K562 (cell line): ENCODE data around the gene ATP5F1D. TPM values are rescaled to one million over a fixed set of nuclear protein-coding genes. Genes with fewer than 3 reads are reported as not detected.

Experiments
- CBFB ChIP-seq: sonication (generic); formaldehyde crosslinking; IDR thresholded peaks from 2 replicates; pipeline ENCODE4 v1.4.0; 2020; ENCODE audit warnings: mild to moderate bottlenecking, missing genetic modification reagents
- CBX3 ChIP-seq, 2 experiments: IDR thresholded peaks; 1 replicate in 1 of 2; 2 replicates in 1 of 2; pipeline ENCODE4 v1.6.1; 2012; ENCODE audit warnings: inconsistent platforms in 2 of 2, low read length in 2 of 2, borderline replicate concordance in 1 of 2, control low read depth in 1 of 2
- COPS2 ChIP-seq: fragments of 450-650 bp; conservative IDR thresholded peaks from 2 replicates; pipeline ENCODE4 v1.6.1; 2016; ENCODE audit warnings: mild to moderate bottlenecking, moderate library complexity
- DPF2 ChIP-seq: fragments of 450-650 bp; IDR thresholded peaks from 2 replicates; pipeline ENCODE4 v1.6.1; 2016
- EP400 ChIP-seq: fragments of 450-650 bp; IDR thresholded peaks from 2 replicates; pipeline ENCODE4 v1.6.1; 2017; ENCODE audit warnings: antibody characterized with exemption, mild to moderate bottlenecking, moderate library complexity
- ETS1 ChIP-seq: conservative IDR thresholded peaks from 2 replicates; pipeline ENCODE4 v1.6.1; 2011; ENCODE audit warnings: low read depth, mild to moderate bottlenecking, low read length; ENCODE audit not compliant: control insufficient read depth
- ETV1 ChIP-seq: fragments of 450-650 bp; conservative IDR thresholded peaks from 2 replicates; pipeline ENCODE4 v1.6.1; 2016; ENCODE audit warnings: missing genetic modification characterization, control low read depth, low read depth, missing compliant biosample characterization
- FOXO4 ChIP-seq: fragments of 450-650 bp; formaldehyde crosslinking; IDR thresholded peaks from 2 replicates; pipeline ENCODE4 v1.4.0; 2020; ENCODE audit warnings: mild to moderate bottlenecking, moderate library complexity
- GTF2B ChIP-seq: IDR thresholded peaks from 2 replicates; pipeline ENCODE4 v1.6.1; 2011; ENCODE audit not compliant: insufficient read length; ENCODE audit errors: extremely low read depth
- HDAC1 ChIP-seq, 2 experiments: fragments of 450-650 bp; IDR thresholded peaks; 2 replicates each; pipeline ENCODE4 v1.6.1; 2016 to 2017; ENCODE audit warnings: inconsistent platforms in 1 of 2, mild to moderate bottlenecking in 1 of 2, moderate library complexity in 1 of 2
- LCOR ChIP-seq: sonication (generic); formaldehyde crosslinking; IDR thresholded peaks from 2 replicates; pipeline ENCODE4 v1.8.0; 2022; ENCODE audit warnings: mild to moderate bottlenecking, missing genetic modification reagents
- MEF2D ChIP-seq: conservative IDR thresholded peaks from 2 replicates; pipeline ENCODE4 v1.6.1; 2016; ENCODE audit warnings: low read depth, missing genetic modification characterization, missing compliant biosample characterization
- NRF1 ChIP-seq, 2 experiments: fragments of 450-650 bp; IDR thresholded peaks in 1 of 2; conservative IDR thresholded peaks in 1 of 2; 2 replicates each; pipeline ENCODE4 v1.6.1; 2014; ENCODE audit warnings: mild to moderate bottlenecking in 2 of 2
- PKNOX1 ChIP-seq: fragments of 450-650 bp; IDR thresholded peaks from 2 replicates; pipeline ENCODE4 v1.6.1; 2016
- PURB ChIP-seq: sonication (generic); formaldehyde crosslinking; IDR thresholded peaks from 2 replicates; pipeline ENCODE4 v1.9.0; 2021; ENCODE audit warnings: low read depth, mild to moderate bottlenecking, missing genetic modification reagents
- RBM14 ChIP-seq: fragments of 200-400 bp; formaldehyde crosslinking; IDR thresholded peaks from 2 replicates; pipeline ENCODE4 v1.6.1; 2018; ENCODE audit warnings: low read depth, mild to moderate bottlenecking, low read length, moderate library complexity, borderline replicate concordance; ENCODE audit not compliant: insufficient read depth
- SAP30 ChIP-seq: fragments of 200-600 bp; sonication (generic); IDR thresholded peaks from 2 replicates; pipeline ENCODE4 v1.6.1; 2012; ENCODE audit warnings: borderline replicate concordance, low read depth, mild to moderate bottlenecking, moderate library complexity, low read length, control low read depth, inconsistent platforms; ENCODE audit not compliant: insufficient read depth, poor library complexity, severe bottlenecking
- ZFX ChIP-seq: sonication (generic); formaldehyde crosslinking; IDR thresholded peaks from 2 replicates; pipeline ENCODE4 v1.8.0; 2022; ENCODE audit warnings: mild to moderate bottlenecking, missing genetic modification reagents, moderate library complexity
- ZNF184 ChIP-seq: sonication (generic); formaldehyde crosslinking; IDR thresholded peaks from 2 replicates; pipeline ENCODE4 v1.5.0; 2020; ENCODE audit warnings: missing genetic modification reagents
- ZNF239 ChIP-seq: fragments of 250-450 bp; sonication (Bioruptor Pico); IDR thresholded peaks from 2 replicates; pipeline ENCODE4 v1.4.0; 2020; ENCODE audit warnings: mild to moderate bottlenecking
- ZNF277 ChIP-seq: fragments of 250-450 bp; sonication (Bioruptor Pico); IDR thresholded peaks from 2 replicates; pipeline ENCODE4 v1.8.0; 2022; ENCODE audit warnings: inconsistent platforms, mild to moderate bottlenecking, moderate library complexity, borderline replicate concordance
- ZNF696 ChIP-seq: fragments of 250-450 bp; sonication (Bioruptor Pico); conservative IDR thresholded peaks from 2 replicates; pipeline ENCODE4 v1.4.0; 2020; ENCODE audit warnings: mild to moderate bottlenecking, moderate library complexity
- ZNF717 ChIP-seq: fragments of 250-450 bp; sonication (Bioruptor Pico); IDR thresholded peaks from 2 replicates; pipeline ENCODE4 v1.5.0; 2021
- polyA plus RNA-seq, 8 experiments: library from polyadenylated mRNA; depleted of rRNA in 4 of 8; stranded (reverse) in 5 of 8; unstranded in 3 of 8; fragments of >200 nt; fragmentation: Nextera tagmentation in 2 of 8; fragmentation: Illumina TruSeq in 1 of 8; extraction: Ambion mirVana in 2 of 8; extraction: Trizol in 1 of 8; gene quantifications; 2 replicates each; pipeline versions ENCODE4 v1.2.1 to v1.2.3, GENCODE V29; 2011 to 2014; ENCODE audit warnings: inconsistent platforms in 1 of 8, missing spikeins in 1 of 8
- total RNA-seq, 7 experiments: library from RNA; depleted of rRNA in 6 of 7; stranded (reverse); fragments of >200 nt in 6 of 7; fragmentation: Illumina TruSeq in 2 of 7; extraction: Trizol in 2 of 7; gene quantifications; 2 replicates each; pipeline versions ENCODE4 v1.2.1 to v1.2.3, GENCODE V29; 2011 to 2021; ENCODE audit warnings: low replicate concordance in 1 of 7

The ATP5F1D gene
- total and polyA plus RNA-seq, 9 of the 15 experiments (the other 6 are each of a cell fraction or from before 2014, with no cell fraction given) = 3.9 to 409 (median 36.8) TPM

GRCh38 chr19:1248139-1248785 is 6.7 kb downstream of the ATP5F1D start, which contains the start of gene MIDN (continued):
- TF ChIP-seq ETS1 (peak; percentile 73), CBFB (CRISPR knock-in tag) (0 out of 2 replicates have a peak, but pooled peaks have one; percentile 20), RBM14 (0 out of 2 replicates have a peak, but pooled peaks have one; percentile 6), ETV1 (tag) (peak; percentile 85), LCOR (CRISPR knock-in tag) (0 out of 2 replicates have a peak, but pooled peaks have one; percentile 46), ZNF277 (no peak), HDAC1 (IDR thresholded peaks at IDR 0.05) (peak in 1 of 2 experiments; percentile 13; a peak in 1 of 4 replicates), CBX3 (IDR thresholded peaks at IDR 0.05; ENCODE audit: borderline replicate concordance in 1 of 2, low read length in 2 of 2) (no peak), PURB (CRISPR knock-in tag) (no peak), GTF2B (no peak), EP400 (peak; percentile 57; the same call in 1 of the 2 replicates), FOXO4 (CRISPR knock-in tag) (no peak), ZNF239 (CRISPR knock-in tag) (no peak), MEF2D (no peak), COPS2 (no peak), ZFX (CRISPR knock-in tag) (peak; percentile 88), ZNF184 (CRISPR knock-in tag) (no peak), ZNF696 (CRISPR knock-in tag) (no peak), PKNOX1 (0 out of 2 replicates have a peak, but pooled peaks have one; percentile 36), SAP30 (no peak), DPF2 (peak; percentile 57; the same call in 1 of the 2 replicates), ZNF717 (CRISPR knock-in tag) (no peak), NRF1 (conservative IDR thresholded peaks at IDR 0.05 in 1 of 2, IDR thresholded peaks at IDR 0.05 in 1 of 2) (peak in 1 of 2 experiments; percentile 61; a peak in 2 of 4 replicates)
